HG03558 (cell line): ENCODE results near the gene RNASEH2A.

Source experiments
- ATAC-seq: cut with Tn5 transposase; IDR thresholded peaks from one replicate; pipeline ENCODE4 v1.9.1; 2021; ENCODE audit warnings: moderate number of reproducible peaks; ENCODE audit not compliant: unreplicated experiment; ENCODE audit errors: extremely low read depth

The RNASEH2A gene

DNA sequence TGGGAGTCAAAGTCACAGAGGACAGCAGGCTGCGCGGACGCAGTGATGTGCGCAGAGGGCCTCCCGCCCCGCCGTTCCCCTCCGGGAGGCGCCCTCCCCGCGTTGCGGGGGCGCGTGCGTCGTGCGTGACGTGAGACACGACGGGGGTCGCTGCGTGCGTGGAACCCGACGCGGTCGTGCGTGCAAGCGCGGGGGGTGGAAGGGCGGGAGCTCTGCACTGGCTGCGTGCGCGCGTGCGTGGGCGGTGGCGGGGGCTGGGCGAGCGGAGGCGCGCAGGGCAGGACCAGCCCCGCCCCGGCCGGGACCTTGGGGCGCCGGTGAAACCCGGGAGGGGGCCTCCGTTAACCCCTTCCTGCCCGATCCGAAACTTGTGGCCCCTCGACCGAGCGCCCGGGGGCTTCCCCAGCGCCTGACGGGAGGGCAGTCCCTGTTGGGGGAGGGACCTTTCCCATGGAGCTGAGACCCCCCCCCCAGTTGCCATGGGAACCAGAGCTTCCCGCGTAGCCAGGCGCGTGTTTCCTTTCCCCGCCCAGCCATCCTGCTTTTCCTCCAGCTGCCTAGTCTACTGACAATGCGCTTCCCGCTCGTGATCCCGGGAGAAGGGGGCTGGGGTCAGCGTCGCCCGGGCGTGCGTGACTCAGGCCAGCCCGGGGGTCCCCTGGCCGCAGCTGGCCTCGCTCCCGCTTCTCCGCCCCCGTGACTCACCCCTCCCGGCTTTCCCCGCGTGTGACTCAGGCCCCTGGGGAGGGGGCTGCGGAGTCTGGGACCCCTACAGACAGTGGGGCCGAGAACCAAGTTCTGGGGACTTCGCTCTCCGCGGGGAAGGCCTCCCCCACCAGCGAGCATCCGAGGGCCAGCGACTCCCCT is 23.7 kb upstream of the RNASEH2A start:
- ATAC-seq: no peak

DNA sequence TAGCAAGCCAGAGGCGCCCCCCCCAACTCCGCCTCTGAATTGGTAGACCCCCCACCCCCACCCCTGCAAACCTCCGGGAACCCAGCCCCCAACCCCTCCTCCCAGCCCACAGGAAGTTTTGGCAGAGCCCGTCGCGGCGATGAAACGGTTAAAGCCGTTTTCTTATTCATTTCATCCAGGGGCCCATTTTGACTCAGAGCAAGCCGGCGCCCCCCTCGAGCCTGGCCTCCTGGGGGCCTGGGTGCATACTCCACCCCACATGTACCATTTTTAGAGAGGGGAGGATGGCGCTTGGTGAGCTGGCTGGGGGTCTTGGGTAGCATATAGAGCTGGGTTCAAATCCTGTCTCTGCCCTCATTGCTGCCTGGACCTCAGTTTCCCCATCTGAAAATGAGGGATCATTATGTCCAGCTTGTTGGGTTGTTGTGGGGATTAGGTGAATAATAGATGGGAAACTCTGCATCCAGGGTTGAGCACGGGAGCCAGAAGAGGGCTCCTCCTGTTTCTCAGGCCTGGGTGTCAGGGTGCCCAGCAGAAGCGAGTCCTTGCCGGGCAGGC is 23.0 kb upstream of the RNASEH2A start:
- no peak for ATAC-seq

DNA sequence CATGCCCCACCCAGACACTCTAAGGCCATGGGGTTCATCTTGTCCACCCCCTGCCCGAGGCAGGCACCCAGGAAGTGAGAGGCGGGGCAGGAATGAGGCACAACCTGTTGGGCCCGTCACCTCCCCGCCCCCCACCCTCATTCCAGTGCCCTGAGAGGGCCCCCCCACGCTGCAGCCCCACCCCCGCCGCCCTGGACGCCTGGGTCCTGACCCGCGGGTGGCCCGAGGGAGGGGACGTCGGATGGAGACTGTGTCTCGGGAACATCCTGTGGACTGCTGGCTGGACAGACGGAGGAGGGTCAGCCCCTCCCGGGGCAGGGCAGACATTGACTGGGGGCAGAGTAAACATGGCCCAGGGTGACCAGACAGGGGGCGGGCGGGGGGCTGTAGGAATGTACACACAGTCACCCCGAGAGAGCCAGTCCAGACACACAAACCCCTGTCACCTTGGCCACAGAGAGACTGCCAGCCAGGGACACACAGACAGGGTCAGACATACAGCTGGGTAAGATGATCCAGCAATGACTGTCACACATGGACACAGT is 22.5 kb upstream of the RNASEH2A start:
- ATAC-seq: no peak

DNA sequence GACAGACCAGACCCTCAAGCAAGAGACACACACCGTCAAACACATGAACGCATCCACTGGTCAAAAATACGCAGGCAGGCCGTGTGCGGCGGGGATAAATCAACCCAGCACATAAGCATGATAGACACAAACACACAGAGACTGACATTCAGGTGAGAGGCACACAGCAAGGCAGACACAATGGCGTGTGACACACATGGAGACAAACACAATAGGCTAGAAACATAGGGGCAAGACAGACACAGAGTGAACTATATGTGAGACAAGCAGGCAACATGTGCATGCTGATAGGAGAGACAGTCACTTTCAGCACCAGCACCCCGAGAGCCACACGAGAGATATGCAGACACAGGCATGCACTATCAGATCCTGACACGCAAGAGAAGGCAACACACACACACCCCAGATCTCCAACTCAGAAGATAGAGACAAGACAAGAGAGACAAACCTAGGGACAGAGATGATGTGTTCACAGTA is 22.0 kb upstream of the RNASEH2A start:
- ATAC-seq: no peak

DNA sequence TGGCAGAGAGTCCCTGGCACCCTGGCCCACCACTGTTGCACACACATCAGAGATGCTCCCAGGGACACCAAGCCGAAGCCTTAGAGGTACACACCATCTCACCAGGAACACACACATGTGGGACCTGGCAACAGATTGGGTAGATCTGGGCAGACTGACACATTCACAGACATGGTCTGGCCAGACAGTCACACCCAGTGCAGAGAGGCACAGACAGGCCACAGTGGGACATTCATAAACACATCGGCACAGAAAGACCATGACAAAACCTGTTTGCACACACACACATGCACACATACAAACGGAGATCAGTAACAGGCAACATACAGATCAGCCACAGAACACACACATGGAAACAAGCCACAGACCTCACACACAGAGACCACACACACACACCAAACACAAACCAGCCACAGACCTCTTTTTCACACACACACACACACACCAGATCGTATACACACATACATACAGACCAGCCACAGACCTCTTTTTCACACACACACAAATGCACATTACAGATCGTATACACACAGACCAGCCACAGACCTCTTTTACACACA is 21.4 kb upstream of the RNASEH2A start:
- no peak for ATAC-seq

DNA sequence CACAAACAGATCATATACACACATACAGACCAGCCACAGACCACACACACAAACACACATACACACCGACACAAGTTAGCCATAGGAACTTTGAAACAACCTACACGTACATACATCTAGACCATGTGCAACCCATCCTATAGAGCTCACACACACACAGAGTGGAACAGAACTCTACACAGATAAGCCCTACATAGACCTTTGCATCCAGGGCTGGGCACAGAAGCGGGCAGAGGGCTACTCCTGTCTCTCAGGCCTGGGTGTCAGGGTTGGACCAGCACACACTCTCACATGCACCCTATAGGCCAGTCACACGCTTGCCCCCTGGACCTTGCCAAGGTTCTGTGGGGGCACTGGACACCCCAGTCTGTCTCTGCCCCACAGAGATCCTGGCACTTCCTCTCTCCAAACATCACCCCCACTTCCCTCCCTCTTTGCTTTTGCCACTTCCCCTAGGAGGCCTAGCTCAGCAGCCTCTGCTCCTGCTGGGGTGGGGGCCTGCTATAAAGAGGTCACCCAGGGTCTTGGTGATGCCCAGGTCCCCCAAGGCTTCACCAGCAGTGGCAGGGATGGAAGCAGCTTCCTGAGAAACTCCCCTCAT is 20.9 kb upstream of the RNASEH2A start:
- ATAC-seq: no peak

DNA sequence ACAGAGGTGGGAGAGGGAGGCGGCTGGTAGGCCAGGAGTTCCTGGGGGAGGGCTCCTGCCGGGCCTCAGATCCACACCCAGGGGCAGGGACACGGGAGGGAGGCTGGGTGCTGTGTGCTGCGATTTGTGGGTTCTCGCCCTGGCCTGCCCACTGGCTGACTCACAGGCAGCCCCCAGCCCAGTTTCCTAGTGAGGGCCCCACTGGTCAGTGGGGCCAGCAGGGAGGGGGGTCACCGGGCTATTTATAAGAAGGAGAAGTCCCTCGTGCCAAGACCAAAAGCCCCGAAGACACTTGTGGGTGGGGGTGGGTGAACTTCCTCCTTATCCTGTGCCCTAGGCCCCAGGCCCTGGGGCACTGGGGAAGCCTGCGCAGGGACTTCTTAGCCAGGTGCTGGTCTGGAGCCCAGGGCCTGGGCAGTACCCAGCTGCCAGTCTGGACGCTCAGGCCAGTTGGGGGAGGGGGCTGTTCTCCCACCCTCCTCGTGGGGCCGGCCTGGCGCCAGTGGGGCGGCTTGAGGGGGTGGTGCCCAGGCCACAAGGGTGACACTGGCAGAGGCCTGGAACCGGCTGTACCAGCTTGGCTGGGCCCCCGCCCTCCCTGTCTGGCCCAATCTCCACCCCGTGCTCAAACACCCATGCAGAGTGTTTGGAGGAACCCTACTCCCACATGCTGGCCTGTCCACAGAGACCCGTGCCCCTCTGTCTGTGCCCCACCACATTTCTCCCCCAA is 20.1 kb upstream of the RNASEH2A start:
- no peak for ATAC-seq

DNA sequence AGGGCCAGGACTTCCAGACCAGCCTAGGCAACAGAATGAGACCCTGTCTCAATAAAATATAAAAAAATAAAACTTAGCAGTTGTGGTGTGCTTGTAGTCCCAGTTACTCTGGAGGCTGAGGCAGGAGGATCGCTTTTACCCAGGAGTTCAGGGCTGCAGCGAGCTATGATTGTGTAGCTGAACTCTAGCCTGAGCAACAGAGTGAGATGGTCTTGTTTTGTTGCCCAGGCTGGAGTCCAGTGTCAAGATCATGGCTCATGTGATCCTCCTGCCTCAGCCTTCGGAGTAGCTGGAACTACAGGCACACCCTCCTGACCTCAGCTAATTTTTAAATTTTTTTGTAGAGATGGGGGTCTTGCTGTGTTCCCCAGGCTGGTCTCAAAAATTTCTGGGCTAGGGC is 19.4 kb upstream of the RNASEH2A start:
- no peak for ATAC-seq

DNA sequence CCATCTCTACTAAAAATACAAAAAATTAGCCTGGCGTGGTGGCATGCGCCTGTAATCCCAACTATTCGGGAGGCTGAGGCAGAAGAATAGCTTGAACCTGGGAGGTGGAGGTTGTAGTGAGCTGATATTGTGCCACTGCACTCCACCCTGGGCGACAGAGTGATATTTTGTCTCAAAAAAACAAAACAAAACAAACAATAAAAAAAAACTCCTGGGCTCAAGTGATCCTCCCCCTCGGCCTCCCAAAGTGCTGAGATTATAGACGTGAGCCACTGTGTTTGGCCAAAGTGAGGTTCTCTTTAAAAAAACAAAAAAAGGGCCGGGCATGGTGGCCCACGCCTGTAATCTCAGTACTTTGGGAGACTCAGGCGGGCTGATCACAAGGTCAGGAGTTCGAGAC is 18.9 kb upstream of the RNASEH2A start:
- no peak for ATAC-seq

DNA sequence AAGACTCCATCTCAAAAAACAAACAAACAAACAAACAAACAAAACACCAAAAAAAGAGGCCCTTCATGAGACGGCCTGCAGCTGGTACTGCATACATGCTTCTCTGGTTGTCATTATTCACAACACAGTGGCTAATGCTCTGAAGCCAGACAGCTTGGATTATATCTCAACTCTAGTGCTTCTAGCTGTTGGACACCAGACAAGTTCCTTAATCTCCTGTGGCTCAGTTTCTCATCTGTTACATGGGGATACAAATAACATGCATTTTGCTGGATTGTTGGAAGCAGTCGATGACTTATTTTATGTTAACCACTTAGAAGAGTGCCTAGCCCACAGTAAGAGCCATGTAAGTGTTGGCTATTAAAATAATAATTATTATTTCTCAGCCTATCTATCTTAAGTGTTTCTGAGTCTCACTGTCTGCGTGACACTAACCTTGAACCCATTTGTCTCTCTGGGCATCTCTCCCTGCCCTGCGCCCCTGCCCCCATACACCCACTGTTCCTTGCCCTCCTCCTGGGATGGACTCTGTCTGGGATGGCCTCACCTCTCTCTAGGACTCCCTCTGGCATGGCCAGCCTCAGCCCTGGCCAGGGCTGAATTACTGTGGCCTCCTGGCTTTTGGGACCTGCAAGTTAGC is 18.2 kb upstream of the RNASEH2A start:
- no peak for ATAC-seq

DNA sequence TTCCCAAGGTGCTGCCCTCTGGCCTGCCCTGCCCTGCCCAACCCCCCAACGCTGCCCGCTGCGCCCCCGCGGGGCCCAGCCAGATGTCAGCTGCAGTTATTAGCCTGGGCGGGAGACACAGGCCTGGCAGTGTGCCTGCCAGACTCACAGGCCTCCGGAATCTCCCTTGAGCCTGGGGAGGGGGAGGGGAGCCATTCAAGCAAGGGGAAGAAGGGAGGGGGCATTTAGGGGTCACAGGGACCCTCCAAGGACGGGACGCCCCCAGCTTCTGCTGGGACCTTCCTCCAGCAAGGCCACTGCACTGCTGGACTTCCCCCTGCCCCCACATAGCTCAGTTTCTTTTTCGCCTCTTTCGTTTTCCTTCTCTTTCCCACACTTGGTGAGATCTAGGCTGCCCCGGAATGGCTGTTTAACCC is 17.7 kb upstream of the RNASEH2A start:
- no peak for ATAC-seq

DNA sequence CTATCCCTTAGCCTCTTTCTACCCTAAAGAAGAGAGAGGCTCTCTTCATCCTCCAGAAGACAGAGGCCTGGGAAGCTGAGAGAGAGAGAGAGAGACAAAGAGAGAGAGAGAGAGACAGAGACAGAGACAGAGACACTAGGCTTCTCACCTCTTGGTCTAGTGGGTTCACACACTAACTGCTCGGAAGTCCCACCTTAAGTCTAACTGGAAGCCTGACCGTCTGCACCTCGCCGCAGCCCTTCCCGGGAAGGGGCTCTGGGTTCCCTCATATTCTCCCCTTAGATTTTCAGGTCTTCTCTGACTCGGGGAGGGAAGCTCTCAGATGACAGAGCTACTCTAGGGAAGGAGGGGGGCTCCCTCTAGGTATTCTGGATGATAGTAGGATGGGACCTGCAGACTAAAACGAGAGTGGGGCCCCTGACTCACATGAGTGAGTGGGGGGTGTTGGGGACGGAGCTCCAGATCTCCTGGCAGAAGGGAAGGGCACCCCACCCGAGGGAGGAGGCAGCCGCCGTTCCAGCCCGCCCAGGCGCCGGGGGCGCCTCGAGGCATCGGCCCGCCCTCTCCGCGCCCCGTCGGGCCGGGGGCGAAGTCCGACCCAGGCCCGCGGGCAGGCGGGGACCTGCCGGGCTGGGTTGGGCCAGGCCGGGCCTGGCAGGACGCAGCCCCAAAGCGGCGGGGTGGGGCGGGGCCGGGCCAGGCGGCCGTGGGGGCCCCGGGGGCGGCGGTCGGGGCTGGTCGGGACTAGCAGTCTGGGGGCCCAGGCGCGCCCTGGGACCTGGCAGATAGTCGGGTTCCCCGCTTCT is 17.1 kb upstream of the RNASEH2A start:
- no peak for ATAC-seq

DNA sequence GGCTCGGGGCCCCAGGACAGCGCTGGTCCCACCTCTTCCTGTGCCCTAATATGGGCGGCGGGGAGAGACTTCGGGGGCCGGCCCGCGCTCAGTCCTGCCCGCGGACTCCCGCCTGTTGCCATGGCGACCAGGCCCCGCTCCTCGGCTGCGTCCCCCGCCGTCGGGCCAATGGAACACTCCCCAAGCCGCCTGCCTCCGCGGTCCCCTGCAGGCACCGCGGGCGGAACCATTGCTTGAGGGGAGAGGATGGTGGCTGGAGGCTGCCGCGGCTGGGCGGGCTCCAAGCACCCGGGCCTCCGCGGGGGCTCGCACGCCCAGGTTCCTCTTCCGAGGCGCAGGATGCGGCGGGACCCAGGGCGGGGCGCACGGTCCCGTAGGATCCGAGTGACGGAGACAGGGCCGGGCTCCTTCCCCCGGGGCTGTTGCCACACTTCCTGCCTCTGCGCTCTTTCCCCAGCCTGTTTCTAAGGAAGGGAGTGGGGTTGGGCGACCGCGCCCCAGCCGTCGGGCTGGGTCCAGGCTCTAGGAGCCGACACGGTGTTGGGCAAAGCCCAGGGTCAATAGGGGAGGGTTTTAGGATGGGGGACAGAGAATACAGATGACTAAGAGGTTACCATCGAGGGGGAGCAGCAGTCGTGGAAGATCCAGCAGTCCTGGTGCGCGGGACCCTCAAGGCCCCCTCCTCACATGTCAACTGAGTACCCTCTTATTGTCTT is 16.3 kb upstream of the RNASEH2A start:
- ATAC-seq: peak; percentile 23

DNA sequence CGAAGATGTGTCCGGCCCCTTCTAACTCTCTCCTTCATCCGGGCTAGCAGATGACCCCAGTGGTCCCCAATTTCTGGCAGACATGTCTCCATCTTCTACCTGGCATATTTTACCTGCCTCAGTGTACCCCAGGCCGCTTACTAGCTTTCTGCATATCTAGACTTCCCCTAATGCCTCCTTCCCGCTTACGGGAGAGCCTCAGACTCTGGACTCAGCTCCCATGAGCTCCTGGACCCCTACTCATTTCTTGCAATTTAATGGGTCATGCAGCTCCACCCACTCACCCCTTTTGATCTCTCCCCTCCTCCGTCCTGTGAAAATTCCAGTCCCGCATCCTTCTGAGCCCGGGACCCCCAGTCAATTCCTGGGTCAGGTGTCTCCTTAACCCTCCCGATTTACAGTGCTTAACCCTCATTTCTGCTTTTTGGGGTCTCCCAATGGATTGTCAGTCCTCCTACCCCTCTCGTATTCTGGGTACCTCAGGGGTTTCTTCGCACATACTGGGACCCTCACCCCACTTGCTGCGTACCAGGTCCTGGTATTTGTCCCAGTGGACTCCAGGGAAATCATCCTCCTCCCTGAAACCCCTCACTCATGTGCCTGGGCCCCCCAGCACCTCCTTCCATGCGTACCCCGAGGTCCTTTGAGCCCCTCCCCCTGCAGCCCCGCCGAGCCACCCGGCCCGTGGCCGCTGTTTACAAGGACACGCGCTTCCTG is 15.6 kb upstream of the RNASEH2A start:
- no peak for ATAC-seq

DNA sequence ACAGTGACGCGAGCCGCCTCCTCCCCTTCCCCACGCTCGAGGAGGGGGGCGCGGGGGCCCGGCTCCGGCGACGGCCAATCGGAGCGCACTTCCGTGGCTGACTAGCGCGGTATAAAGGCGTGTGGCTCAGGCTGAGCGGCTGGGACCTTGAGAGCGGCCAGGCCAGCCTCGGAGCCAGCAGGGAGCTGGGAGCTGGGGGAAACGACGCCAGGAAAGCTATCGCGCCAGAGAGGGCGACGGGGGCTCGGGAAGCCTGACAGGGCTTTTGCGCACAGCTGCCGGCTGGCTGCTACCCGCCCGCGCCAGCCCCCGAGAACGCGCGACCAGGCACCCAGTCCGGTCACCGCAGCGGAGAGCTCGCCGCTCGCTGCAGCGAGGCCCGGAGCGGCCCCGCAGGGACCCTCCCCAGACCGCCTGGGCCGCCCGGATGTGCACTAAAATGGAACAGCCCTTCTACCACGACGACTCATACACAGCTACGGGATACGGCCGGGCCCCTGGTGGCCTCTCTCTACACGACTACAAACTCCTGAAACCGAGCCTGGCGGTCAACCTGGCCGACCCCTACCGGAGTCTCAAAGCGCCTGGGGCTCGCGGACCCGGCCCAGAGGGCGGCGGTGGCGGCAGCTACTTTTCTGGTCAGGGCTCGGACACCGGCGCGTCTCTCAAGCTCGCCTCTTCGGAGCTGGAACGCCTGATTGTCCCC is 14.9 kb upstream of the RNASEH2A start, which contains the start of gene JUNB:
Gene JUNB, plus strand, starts transcription at position 142 of the 706 bp plus-strand sequence. Its CDS starts 286 bp downstream, at position 428.
- no peak for ATAC-seq

DNA sequence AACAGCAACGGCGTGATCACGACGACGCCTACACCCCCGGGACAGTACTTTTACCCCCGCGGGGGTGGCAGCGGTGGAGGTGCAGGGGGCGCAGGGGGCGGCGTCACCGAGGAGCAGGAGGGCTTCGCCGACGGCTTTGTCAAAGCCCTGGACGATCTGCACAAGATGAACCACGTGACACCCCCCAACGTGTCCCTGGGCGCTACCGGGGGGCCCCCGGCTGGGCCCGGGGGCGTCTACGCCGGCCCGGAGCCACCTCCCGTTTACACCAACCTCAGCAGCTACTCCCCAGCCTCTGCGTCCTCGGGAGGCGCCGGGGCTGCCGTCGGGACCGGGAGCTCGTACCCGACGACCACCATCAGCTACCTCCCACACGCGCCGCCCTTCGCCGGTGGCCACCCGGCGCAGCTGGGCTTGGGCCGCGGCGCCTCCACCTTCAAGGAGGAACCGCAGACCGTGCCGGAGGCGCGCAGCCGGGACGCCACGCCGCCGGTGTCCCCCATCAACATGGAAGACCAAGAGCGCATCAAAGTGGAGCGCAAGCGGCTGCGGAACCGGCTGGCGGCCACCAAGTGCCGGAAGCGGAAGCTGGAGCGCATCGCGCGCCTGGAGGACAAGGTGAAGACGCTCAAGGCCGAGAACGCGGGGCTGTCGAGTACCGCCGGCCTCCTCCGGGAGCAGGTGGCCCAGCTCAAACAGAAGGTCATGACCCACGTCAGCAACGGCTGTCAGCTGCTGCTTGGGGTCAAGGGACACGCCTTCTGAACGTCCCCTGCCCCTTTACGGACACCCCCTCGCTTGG is 14.1 kb upstream of the RNASEH2A start:
- no peak for ATAC-seq
